Measurements from ENCODE around the gene EXOSC7. TPM values are rescaled to one million over a fixed set of nuclear protein-coding genes. Genes with fewer than 3 reads are reported as not detected.

Gene EXOSC7
- total RNA-seq, 1 experiment from 2014 or later: 50.1 TPM

DNA sequence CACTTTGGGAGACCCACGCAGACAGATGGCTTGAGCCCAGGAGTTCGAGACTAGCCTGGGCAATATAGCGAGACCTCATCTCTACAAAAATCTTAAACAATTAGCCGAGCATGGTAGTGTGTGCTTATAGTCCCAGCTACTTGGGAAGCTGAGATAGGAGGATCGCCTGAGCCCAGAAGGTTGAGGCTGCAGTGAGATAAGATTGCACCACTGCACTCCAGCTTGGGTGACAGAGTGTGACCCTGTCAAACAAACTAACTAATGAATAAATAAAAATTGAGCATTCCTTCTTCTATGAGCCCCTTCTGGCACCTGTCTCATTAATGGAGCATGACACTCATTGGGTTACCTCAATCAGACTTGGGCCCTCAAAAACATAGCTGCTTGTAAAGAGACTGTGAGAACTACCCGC is 7.6 kb upstream of the EXOSC7 start:
- no TSS peak for BruUV-seq (replicated peaks)
- Mint-ChIP-seq H3K36me3 (ENCODE audit: insufficient read depth, unreplicated experiment) (peaks cover 10% of the 10 kb centered on the region), H3K9me3 (ENCODE audit: low read depth, unreplicated experiment) (no peaks in the 10 kb centered on the region), H3K27ac (ENCODE audit: unreplicated experiment) (peak overlapping the region; percentile 92), H3K27me3 (ENCODE audit: unreplicated experiment) (no peaks in the 10 kb centered on the region), H3K4me3 (ENCODE audit: low read depth, unreplicated experiment) (no peak overlapping the region), H3K4me1 (ENCODE audit: low read depth, unreplicated experiment) (peaks cover 82% of the 10 kb centered on the region)
- DNase-seq: no peak
- TF ChIP-seq, protein P1, sequence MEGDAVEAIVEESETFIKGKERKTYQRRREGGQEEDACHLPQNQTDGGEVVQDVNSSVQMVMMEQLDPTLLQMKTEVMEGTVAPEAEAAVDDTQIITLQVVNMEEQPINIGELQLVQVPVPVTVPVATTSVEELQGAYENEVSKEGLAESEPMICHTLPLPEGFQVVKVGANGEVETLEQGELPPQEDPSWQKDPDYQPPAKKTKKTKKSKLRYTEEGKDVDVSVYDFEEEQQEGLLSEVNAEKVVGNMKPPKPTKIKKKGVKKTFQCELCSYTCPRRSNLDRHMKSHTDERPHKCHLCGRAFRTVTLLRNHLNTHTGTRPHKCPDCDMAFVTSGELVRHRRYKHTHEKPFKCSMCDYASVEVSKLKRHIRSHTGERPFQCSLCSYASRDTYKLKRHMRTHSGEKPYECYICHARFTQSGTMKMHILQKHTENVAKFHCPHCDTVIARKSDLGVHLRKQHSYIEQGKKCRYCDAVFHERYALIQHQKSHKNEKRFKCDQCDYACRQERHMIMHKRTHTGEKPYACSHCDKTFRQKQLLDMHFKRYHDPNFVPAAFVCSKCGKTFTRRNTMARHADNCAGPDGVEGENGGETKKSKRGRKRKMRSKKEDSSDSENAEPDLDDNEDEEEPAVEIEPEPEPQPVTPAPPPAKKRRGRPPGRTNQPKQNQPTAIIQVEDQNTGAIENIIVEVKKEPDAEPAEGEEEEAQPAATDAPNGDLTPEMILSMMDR (IDR thresholded peaks at IDR 0.05; ENCODE audit: unreplicated experiment): no peak
- CTCF ChIA-PET: no interaction called here
- intact Hi-C loops (cut with micrococcal nuclease; ENCODE audit: unreplicated experiment): no loop called here

DNA sequence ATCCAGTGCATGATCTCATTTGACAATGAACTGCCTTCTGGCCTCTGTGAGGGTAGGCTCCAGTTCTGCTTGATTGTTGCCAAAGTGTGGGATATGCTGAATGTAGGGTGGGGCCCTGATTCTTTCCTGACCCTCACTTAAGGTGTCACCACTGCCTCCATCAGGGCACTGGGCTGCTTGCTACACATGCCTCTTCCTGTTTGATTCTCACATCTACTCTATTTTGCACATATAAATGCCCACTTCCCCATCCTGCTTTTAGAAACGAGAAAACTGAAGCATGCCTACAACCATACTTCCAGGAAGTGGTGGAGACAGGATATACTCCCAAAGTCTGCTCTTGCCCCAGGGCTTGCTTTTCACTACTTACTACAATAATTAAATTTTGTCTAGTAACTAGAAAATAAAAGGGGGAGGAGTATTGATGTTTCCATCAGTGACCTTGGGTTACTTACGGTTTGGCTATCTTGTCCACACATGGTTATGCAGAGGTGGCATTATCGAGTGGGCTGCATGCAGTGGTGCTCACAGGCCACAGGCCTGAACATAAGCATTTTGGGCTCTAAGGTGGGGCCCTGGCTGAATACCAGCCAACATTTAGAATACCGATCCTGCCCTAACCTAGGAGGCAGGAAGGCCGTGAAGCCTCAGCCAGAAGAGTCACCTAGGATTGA is 6.8 kb upstream of the EXOSC7 start:
- TF ChIP-seq, protein P1 (IDR thresholded peaks at IDR 0.05; ENCODE audit: unreplicated experiment): no peak
- CTCF ChIA-PET: no interaction called here
- Mint-ChIP-seq H3K4me1 (ENCODE audit: low read depth, unreplicated experiment) (peaks cover 77% of the 10 kb centered on the region), H3K27ac (ENCODE audit: unreplicated experiment) (no peak overlapping the region), H3K9me3 (ENCODE audit: low read depth, unreplicated experiment) (no peaks in the 10 kb centered on the region), H3K27me3 (ENCODE audit: unreplicated experiment) (no peaks in the 10 kb centered on the region), H3K36me3 (ENCODE audit: insufficient read depth, unreplicated experiment) (peaks cover 7% of the 10 kb centered on the region), H3K4me3 (ENCODE audit: low read depth, unreplicated experiment) (no peak overlapping the region)
- no TSS peak for BruUV-seq (replicated peaks)
- intact Hi-C loops (cut with micrococcal nuclease; ENCODE audit: unreplicated experiment): no loop called here
- DNase-seq: no peak

DNA sequence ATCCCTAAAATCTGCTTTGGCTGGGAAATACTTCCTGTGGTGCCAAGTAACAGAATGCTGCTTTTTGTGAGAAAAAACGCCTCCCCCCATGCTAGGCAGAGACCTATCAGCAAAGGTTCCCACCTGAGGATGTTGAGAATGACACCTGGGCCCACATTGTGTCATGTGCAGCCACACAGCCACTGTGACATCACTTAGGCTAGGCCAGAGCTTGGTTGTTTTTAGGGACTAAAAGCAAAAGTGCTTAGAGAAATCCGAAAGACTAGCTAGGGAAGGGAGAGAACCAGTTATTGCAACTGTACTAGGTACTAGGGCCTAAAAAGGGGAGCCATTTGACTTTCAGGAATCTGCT is 6.2 kb upstream of the EXOSC7 start:
- BruUV-seq (replicated peaks): no TSS peak
- no peak overlapping the region for H3K4me3 Mint-ChIP-seq (ENCODE audit: low read depth, unreplicated experiment)
- H3K27me3 Mint-ChIP-seq (ENCODE audit: unreplicated experiment): no peaks in the 10 kb centered on the region
- intact Hi-C loops (cut with micrococcal nuclease; ENCODE audit: unreplicated experiment): no loop called here
- no peak overlapping the region for H3K27ac Mint-ChIP-seq (ENCODE audit: unreplicated experiment)
- no peaks in the 10 kb centered on the region for H3K9me3 Mint-ChIP-seq (ENCODE audit: low read depth, unreplicated experiment)
- TF ChIP-seq, protein P1 (IDR thresholded peaks at IDR 0.05; ENCODE audit: unreplicated experiment): no peak
- H3K4me1 Mint-ChIP-seq (ENCODE audit: low read depth, unreplicated experiment): peaks cover 77% of the 10 kb centered on the region
- no peak for DNase-seq
- CTCF ChIA-PET: no interaction called here
- H3K36me3 Mint-ChIP-seq (ENCODE audit: insufficient read depth, unreplicated experiment): peaks cover 12% of the 10 kb centered on the region

DNA sequence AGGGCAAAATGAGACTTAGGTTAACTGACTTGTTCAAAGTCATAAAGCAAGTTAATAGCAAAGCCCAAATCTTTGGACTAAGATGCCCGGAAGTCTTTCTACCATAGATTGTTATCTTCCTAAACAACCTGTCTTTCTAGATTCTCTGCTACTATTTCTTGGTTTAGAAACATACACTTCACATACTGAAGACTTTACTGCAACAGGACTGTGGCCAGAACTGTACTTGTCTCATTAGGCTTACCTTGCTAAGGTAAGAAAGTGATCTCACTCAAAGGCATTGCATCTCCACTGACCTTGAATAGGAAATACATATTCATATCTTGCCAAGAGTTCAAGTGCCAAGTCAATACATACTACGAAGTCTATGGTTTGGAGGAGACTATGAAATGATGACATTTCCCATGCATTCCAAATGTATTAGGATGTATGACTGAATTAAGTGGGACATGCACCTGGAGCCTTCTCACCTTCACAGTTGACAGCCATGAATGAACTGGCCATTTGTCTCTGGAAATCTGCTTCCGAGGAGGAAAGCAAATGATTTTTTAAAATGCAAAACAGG is 5.0 kb upstream of the EXOSC7 start:
- Mint-ChIP-seq H3K4me3 (ENCODE audit: low read depth, unreplicated experiment) (no peak overlapping the region), H3K4me1 (ENCODE audit: low read depth, unreplicated experiment) (peaks cover 68% of the 10 kb centered on the region), H3K9me3 (ENCODE audit: low read depth, unreplicated experiment) (no peaks in the 10 kb centered on the region), H3K36me3 (ENCODE audit: insufficient read depth, unreplicated experiment) (peaks cover 24% of the 10 kb centered on the region), H3K27ac (ENCODE audit: unreplicated experiment) (peak overlapping the region; percentile 17), H3K27me3 (ENCODE audit: unreplicated experiment) (no peaks in the 10 kb centered on the region)
- no peak for DNase-seq
- TF ChIP-seq, protein P1 (IDR thresholded peaks at IDR 0.05; ENCODE audit: unreplicated experiment): no peak
- CTCF ChIA-PET: no interaction called here
- no TSS peak for BruUV-seq (replicated peaks)
- intact Hi-C loops (cut with micrococcal nuclease; ENCODE audit: unreplicated experiment): no loop called here

Data from Calu3 (cell line).